ENCODE measurements around the gene NLRC3. TPM values are rescaled to one million over a fixed set of nuclear protein-coding genes. Genes with fewer than 3 reads are reported as not detected.
"Not testable (repeated sequence)": the region's sequence is repeated elsewhere in the genome, so short reads cannot be mapped to it uniquely, and the experiment has no call there.

The NLRC3 gene
- total RNA-seq, 1 donor from 2014 or later: not detected

DNA sequence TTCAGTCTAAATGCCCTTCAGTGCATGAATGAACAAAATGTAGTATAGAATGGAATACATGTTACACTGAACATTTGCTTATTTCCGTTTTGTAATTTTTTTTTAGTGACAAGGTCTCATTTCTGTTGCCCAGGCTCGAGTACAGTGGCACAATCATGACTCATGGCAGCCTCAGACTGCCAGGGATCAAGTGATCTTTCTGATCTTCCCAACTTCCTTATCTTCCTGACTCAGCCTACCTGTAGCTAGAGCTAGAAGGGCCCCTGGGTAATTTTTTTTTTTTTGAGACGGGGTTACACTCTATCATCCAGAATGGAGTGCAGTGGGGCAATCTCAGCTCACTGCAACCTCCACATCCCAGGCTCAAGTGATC lies 41.6 kb upstream of the NLRC3 start:
- Mint-ChIP-seq H3K4me3 (no peak overlapping the region), H3K27ac (ENCODE audit: unreplicated experiment) (no peak overlapping the region)

DNA sequence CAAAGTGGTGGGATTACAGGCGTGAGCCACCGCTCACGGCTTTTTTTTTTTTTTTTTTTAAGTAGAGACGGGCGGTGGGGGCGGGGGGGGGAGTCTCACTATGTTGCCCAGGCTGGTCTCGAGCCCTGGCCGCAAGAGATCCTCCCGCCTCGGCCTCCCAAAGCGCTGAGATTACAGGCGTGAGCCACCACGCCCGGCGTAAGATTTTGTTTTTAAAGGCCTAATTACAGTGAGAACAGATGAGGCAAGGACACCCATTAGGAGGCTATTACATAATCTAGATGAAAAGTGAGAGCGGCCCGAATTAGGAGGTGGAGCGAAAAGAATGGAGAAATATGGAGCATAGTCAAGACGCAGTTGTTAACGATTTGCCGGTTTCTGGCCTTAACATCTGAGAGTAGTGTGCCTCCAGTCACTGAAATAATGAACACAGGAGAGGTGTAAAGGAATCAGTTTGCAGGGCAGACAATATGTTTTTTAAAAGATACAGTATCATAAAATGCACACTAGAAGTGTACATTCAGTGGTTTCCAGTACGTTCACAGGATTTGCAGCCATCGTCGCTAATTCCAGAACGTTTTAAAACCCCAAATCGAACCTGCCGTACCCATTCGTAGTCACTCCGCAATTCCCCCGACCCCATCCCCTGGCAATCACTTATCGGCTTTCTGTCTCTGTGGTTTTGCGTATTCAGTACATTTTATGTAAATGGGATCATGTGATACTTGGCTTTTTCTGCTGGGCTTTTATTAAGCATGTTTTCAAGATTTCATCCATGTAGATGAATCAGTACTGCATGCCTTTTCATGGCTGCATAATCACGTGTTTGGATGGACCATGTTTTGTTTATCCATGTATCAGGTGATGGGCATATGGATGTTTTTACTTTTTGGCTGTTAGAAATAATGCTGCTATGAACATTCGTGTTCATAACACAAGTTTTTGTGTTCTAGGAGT lies 35.6 kb upstream of the NLRC3 start:
- peaks cover 31% of the 10 kb centered on the region for H3K4me1 Mint-ChIP-seq
- H3K9me3 Mint-ChIP-seq: peaks cover 2% of the 10 kb centered on the region
- no peaks in the 10 kb centered on the region for H3K27me3 Mint-ChIP-seq (ENCODE audit: low read depth)
- TF ChIP-seq, protein P1, sequence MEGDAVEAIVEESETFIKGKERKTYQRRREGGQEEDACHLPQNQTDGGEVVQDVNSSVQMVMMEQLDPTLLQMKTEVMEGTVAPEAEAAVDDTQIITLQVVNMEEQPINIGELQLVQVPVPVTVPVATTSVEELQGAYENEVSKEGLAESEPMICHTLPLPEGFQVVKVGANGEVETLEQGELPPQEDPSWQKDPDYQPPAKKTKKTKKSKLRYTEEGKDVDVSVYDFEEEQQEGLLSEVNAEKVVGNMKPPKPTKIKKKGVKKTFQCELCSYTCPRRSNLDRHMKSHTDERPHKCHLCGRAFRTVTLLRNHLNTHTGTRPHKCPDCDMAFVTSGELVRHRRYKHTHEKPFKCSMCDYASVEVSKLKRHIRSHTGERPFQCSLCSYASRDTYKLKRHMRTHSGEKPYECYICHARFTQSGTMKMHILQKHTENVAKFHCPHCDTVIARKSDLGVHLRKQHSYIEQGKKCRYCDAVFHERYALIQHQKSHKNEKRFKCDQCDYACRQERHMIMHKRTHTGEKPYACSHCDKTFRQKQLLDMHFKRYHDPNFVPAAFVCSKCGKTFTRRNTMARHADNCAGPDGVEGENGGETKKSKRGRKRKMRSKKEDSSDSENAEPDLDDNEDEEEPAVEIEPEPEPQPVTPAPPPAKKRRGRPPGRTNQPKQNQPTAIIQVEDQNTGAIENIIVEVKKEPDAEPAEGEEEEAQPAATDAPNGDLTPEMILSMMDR (conservative IDR thresholded peaks at IDR 0.05): no peak
- peaks cover 2% of the 10 kb centered on the region for H3K36me3 Mint-ChIP-seq (ENCODE audit: low read depth)
- DNase-seq (ENCODE audit: low read depth, low spot score): no peak
- H3K27ac Mint-ChIP-seq (ENCODE audit: unreplicated experiment): no peak overlapping the region
- peak overlapping the region; percentile 99 for H3K4me3 Mint-ChIP-seq

More for the DNA sequence above, 41.6 kb upstream of the NLRC3 start:
- TF ChIP-seq, protein P1 (conservative IDR thresholded peaks at IDR 0.05): no peak
- Mint-ChIP-seq H3K36me3 (ENCODE audit: low read depth) (peaks cover 2% of the 10 kb centered on the region), H3K9me3 (peaks cover 2% of the 10 kb centered on the region), H3K27me3 (ENCODE audit: low read depth) (no peaks in the 10 kb centered on the region), H3K4me1 (no peaks in the 10 kb centered on the region)
- no peak for DNase-seq (ENCODE audit: low read depth, low spot score)

DNA sequence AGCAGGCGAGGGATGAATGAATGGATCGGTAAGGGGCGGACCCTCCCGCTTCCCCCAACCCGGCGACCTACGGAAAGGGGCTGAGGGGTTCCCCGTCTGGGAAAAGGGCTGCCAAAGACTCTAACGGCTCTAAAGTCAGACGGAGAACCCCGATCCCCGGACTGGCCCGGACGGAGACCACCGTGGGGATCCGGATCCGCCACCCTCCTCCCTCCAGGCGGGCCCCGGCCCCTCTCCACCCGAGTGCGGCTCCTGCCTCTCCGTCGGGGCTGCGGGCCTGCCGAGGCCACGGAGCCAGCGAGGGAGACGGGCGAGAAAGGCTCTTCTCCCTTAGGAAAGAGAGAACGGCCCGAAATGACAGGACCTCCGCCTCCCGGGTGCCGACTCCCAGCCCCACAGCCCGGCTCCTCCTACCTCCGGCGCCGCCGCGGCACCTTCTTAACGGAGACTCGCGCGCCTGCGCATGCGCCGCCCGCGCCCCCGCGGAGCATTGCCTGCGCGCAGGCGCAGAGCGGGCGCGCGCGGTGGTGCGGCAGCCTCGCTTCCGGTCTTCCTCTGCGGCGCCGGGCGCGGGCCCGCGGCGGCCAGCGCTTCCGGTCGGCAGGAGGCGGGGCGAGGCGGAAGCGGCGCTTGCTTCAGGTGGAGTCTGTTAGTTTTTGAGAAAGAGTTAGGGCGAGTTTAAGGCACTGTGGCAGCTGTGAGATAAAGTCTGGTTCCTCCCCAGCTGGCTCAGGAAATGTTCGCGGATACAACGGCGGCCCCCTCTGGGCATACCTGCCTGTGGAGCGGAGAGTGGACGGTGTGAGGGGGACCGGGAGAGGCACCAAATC lies 34.2 kb upstream of the NLRC3 start, which contains the start of gene SLX4:
SLX4 (minus strand) TSS at position 461 of the 830 bp plus-strand sequence. CDS start 2,642 bp downstream, outside the sequence.
- Mint-ChIP-seq H3K9me3 (no peaks in the 10 kb centered on the region), H3K36me3 (ENCODE audit: low read depth) (peaks cover 2% of the 10 kb centered on the region), H3K4me1 (peaks cover 31% of the 10 kb centered on the region), H3K4me3 (peak within 1 kb of the TSS; percentile 99), H3K27ac (ENCODE audit: unreplicated experiment) (peak within 1 kb of the TSS; percentile 97), H3K27me3 (ENCODE audit: low read depth) (no peaks in the 10 kb centered on the region)
- TF ChIP-seq, protein P1 (conservative IDR thresholded peaks at IDR 0.05): no peak
- DNase-seq (ENCODE audit: low read depth, low spot score): peak; percentile 81

- Mint-ChIP-seq H3K4me1 (peaks cover 31% of the 10 kb centered on the region), H3K27ac (ENCODE audit: unreplicated experiment) (peak overlapping the region; percentile 83), H3K9me3 (no peaks in the 10 kb centered on the region), H3K36me3 (ENCODE audit: low read depth) (peaks cover 4% of the 10 kb centered on the region), H3K27me3 (ENCODE audit: low read depth) (no peaks in the 10 kb centered on the region), H3K4me3 (peak overlapping the region; percentile 99)
- TF ChIP-seq, protein P1 (conservative IDR thresholded peaks at IDR 0.05): no peak
- no peak for DNase-seq (ENCODE audit: low read depth, low spot score)
Observed at GRCh38 chr16:3610698-3611145, 33.5 kb upstream of the NLRC3 start.

DNA sequence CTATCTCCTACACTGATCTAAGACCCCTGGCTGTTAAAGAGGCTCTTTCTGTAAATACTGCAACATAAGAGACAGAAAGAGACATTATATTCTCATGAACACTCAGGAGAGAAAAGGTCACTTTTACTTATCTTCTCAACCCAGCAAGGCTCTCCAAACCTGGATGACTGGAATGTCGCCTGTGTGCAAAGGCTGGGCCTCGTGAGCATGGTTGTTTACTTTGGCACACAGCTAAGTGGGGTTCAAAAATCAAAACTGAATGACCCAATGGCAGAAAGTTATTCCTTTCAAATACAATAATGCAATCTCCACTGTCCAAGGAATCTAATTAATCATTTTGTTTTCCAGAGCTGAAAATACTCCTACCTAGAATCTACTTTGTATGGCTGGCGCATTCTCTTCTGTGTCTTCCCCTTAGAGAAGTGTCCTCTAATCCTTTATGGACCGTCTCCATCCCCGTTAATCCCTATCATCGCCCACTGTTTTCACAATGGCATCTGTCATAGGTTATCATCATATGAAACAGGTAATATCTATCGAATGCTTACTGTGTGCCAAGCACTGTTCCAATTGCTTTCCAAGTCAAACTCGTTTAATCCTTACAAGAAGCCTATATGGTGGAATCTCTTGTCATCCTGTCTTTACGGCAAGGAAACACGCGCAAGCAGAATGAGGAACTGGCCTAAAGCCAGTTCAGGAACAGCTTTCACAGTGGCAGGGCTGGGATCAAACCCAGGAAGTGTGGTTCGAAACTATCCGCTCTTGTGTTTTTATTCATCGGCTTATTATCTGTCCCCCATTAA lies 32.9 kb upstream of the NLRC3 start:
- no peak for DNase-seq (ENCODE audit: low read depth, low spot score)
- H3K4me3 Mint-ChIP-seq: peak overlapping the region; percentile 99
- peaks cover 4% of the 10 kb centered on the region for H3K36me3 Mint-ChIP-seq (ENCODE audit: low read depth)
- no peaks in the 10 kb centered on the region for H3K27me3 Mint-ChIP-seq (ENCODE audit: low read depth)
- H3K27ac Mint-ChIP-seq (ENCODE audit: unreplicated experiment): no peak overlapping the region
- H3K9me3 Mint-ChIP-seq: no peaks in the 10 kb centered on the region
- TF ChIP-seq, protein P1 (conservative IDR thresholded peaks at IDR 0.05): no peak
- H3K4me1 Mint-ChIP-seq: peaks cover 31% of the 10 kb centered on the region

DNA sequence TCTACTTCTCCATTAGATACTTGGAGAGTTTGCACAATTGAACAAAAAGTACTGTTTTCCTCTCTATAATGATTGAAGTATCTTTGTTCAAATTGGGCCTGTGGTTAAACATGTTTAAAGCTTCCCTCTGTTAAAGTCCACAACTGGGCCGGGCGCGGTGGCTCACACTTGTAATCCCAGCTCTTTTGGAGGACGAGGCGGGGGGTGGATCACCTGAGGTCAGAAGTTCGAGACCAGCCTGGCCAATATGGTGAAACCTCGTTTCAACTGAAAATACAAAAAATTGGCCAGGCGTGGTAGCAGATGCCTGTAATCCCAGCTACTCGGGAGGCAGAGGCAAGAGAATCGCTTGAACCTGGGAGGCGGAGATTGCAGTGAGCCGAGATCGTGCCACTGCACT lies 31.8 kb upstream of the NLRC3 start:
- H3K27me3 Mint-ChIP-seq (ENCODE audit: low read depth); H3K36me3 Mint-ChIP-seq (ENCODE audit: low read depth); H3K27ac Mint-ChIP-seq (ENCODE audit: unreplicated experiment); DNase-seq (ENCODE audit: low read depth, low spot score); H3K9me3 Mint-ChIP-seq: not testable (repeated sequence)
- peaks cover 31% of the 10 kb centered on the region for H3K4me1 Mint-ChIP-seq
- H3K4me3 Mint-ChIP-seq: peak overlapping the region; percentile 66

Data from neural crest cell (in vitro differentiated cells).